GM19240 (cell line): ENCODE results near the gene ARPC5L.

Source experiments
- DNase-seq: peaks from one replicate; pipeline ENCODE4 v3.0.0; 2011; ENCODE audit warnings: low spot score; ENCODE audit not compliant: insufficient read length

The ARPC5L gene

GRCh38 chr9:124863371-124863871 is 1.5 kb downstream of the ARPC5L start:
- DNase-seq: no peak

GRCh38 chr9:124868511-124869465 is 6.9 kb downstream of the ARPC5L start:
- DNase-seq: peak; percentile 75

- DNase-seq: no peak
Observed at GRCh38 chr9:124869466-124869985, 7.6 kb downstream of the ARPC5L start.

GRCh38 chr9:124869986-124870560 is 8.1 kb downstream of the ARPC5L start:
- peak; percentile 53 for DNase-seq

GRCh38 chr9:124870723-124871122 is 8.8 kb downstream of the ARPC5L start:
- no peak for DNase-seq

- DNase-seq: no peak
Observed at GRCh38 chr9:124871156-124871561, 9.2 kb downstream of the ARPC5L start.

GRCh38 chr9:124873664-124874063 is 11.7 kb downstream of the ARPC5L start:
- DNase-seq: no peak

- no peak for DNase-seq
Observed at GRCh38 chr9:124875501-124875900, 13.6 kb downstream of the ARPC5L start.

- no peak for DNase-seq
Observed at GRCh38 chr9:124877021-124877782, 15.3 kb downstream of the ARPC5L start.

- no peak for DNase-seq
Observed at GRCh38 chr9:124878021-124878420, 16.1 kb downstream of the ARPC5L start.

GRCh38 chr9:124878518-124878917 is 16.6 kb downstream of the ARPC5L start:
- DNase-seq: no peak

- DNase-seq: no peak
Observed at GRCh38 chr9:124879226-124879625, 17.3 kb downstream of the ARPC5L start.

- DNase-seq: no peak
Observed at GRCh38 chr9:124880501-124880900, 18.6 kb downstream of the ARPC5L start.

- no peak for DNase-seq
Observed at GRCh38 chr9:124881138-124881743, 19.3 kb downstream of the ARPC5L start.

GRCh38 chr9:124882231-124882630 is 20.3 kb downstream of the ARPC5L start:
- DNase-seq: no peak

GRCh38 chr9:124884376-124884775 is 22.4 kb downstream of the ARPC5L start:
- DNase-seq: no peak

GRCh38 chr9:124885551-124885950 is 23.6 kb downstream of the ARPC5L start:
- DNase-seq: no peak

- no peak for DNase-seq
Observed at GRCh38 chr9:124886461-124886860, 24.5 kb downstream of the ARPC5L start.

GRCh38 chr9:124886866-124887492 is 25.0 kb downstream of the ARPC5L start:
- no peak for DNase-seq

GRCh38 chr9:124887832-124888231 is 25.9 kb downstream of the ARPC5L start:
- DNase-seq: no peak

GRCh38 chr9:124889006-124889405 is 27.1 kb downstream of the ARPC5L start:
- no peak for DNase-seq
